Measurements from ENCODE around the gene ASTN2.

DNA sequence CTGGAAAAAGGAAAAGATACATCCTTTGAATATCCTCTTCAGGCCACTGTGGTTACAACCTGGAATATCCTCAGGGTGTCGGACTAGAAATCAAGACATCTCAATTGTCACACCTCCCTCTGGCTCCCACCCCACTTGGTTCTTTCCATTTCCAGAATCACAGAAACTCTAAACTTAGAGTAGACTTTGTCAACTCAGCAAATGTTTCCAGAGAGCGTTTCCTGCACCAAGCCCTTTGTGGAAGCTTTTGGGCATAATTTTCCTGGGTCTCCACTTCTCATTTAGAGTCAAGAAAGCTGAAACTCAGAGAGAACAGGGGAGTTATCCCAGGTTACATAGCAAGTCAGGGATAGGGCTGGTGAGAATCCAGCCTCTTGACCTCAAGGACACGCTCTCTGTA lies 108.8 kb downstream of the ASTN2 start:
- TF ChIP-seq CTCF (IDR thresholded peaks at IDR 0.05 in 2 of 3, conservative IDR thresholded peaks at IDR 0.05 in 1 of 3; ENCODE audit: insufficient read depth in 2 of 3, low read depth in 1 of 3, low read length in 3 of 3) (no peak), HNRNPLL (IDR thresholded peaks at IDR 0.05; ENCODE audit: low read depth, low read length, poor library complexity, severe bottlenecking) (no peak), ZEB2 (IDR thresholded peaks at IDR 0.05) (no peak), ZNF354B (CRISPR knock-in tag; IDR thresholded peaks at IDR 0.05) (no peak), MYBL2 (IDR thresholded peaks at IDR 0.05; ENCODE audit: low read depth) (no peak), MYBL2 (CRISPR knock-in tag; IDR thresholded peaks at IDR 0.05; ENCODE audit: borderline replicate concordance) (no peak), KDM1A (IDR thresholded peaks at IDR 0.05) (no peak), POLR2AphosphoS5 (IDR thresholded peaks at IDR 0.05; ENCODE audit: control insufficient read depth, insufficient read depth, low read depth, low read length) (no peak), MAZ (CRISPR knock-in tag; conservative IDR thresholded peaks at IDR 0.05 in 1 of 2, IDR thresholded peaks at IDR 0.05 in 1 of 2) (no peak)

Data from K562 (cell line).